Lung (tissue), 12 donors: ENCODE measurements around the gene SLAIN2. TPM values are rescaled to one million over a fixed set of nuclear protein-coding genes. Genes with fewer than 3 reads are reported as not detected.

Experiments used
- ATAC-seq: fragments of 200-7000 bp; cut with Tn5 transposase; one replicate; pipeline ENCODE4 v1.9.1; 2020; ENCODE audit warnings: moderate number of reproducible peaks; ENCODE audit not compliant: insufficient read depth, low FRiP score
- DNase-seq, 3 donors: peaks; one replicate each; pipeline ENCODE4 v3.0.0-alpha.2; 2013 to 2017
- H3K27ac ChIP-seq, 2 donors: one replicate each; pipeline ENCODE4 v1.5.1; 2013; ENCODE audit warnings: mild to moderate bottlenecking in 2 of 2, moderate library complexity in 2 of 2, control low read depth in 1 of 2, inconsistent platforms in 1 of 2, low read depth in 1 of 2, low read length in 1 of 2
- H3K27me3 ChIP-seq, 3 donors: one replicate each; pipeline ENCODE4 v1.5.1; 2013; ENCODE audit warnings: low read length in 2 of 3; ENCODE audit not compliant: control insufficient read depth in 3 of 3, insufficient read depth in 3 of 3
- H3K36me3 ChIP-seq, 4 donors: one replicate each; pipeline ENCODE4 v1.5.1; 2013; ENCODE audit warnings: low read length in 4 of 4, mild to moderate bottlenecking in 1 of 4, moderate library complexity in 1 of 4; ENCODE audit not compliant: control insufficient read depth in 4 of 4, insufficient read depth in 4 of 4
- H3K4me1 ChIP-seq, 5 donors: one replicate each; pipeline ENCODE4 v1.5.1; 2013; ENCODE audit warnings: low read length in 5 of 5, mild to moderate bottlenecking in 2 of 5, moderate library complexity in 1 of 5; ENCODE audit not compliant: control insufficient read depth in 5 of 5, insufficient read depth in 5 of 5
- H3K4me3 ChIP-seq: one replicate; pipeline ENCODE4 v1.5.1; 2013; ENCODE audit warnings: mild to moderate bottlenecking, control low read depth, moderate library complexity
- H3K9ac ChIP-seq, 2 donors: one replicate each; pipeline ENCODE4 v1.5.1; 2013; ENCODE audit warnings: low read length in 2 of 2, control low read depth in 1 of 2; ENCODE audit not compliant: insufficient read depth in 1 of 2
- H3K9me3 ChIP-seq, 4 donors: one replicate each; pipeline ENCODE4 v1.5.1; 2013; ENCODE audit warnings: low read length in 3 of 4, mild to moderate bottlenecking in 1 of 4, moderate library complexity in 1 of 4; ENCODE audit not compliant: control insufficient read depth in 4 of 4, insufficient read depth in 3 of 4
- WGBS, 2 donors: extraction: QIAGEN DNeasy Blood & Tissue Kit; methylation state at CpG; one replicate each; pipeline ENCODE4 v1.1.7; 2013; 5-methylcytosine and 5-hydroxymethylcytosine counted together
- polyA plus RNA-seq, 2 donors: library from polyadenylated mRNA; stranded (reverse); fragments of 200-250 nt; gene quantifications; one replicate each; pipeline ENCODE4 v1.2.1, GENCODE V29; 2013
- total RNA-seq, 2 donors: library from RNA; depleted of rRNA in 1 of 2; stranded (reverse); fragments of >200 nt in 1 of 2; gene quantifications; one replicate each; pipeline ENCODE4 v1.2.1, GENCODE V29; 2014 to 2021
- TF ChIP-seq, protein P1 (sequence below): IDR thresholded peaks from 2 replicates; pipeline ENCODE4 v1.5.1; 2012; ENCODE audit warnings: mild to moderate bottlenecking; ENCODE audit errors: control extremely low read depth, extremely low read depth
- donor health status: control.
- donor health status: control.
- donor health status: Bipolar disorder and iron deficiency.
- donor health status: healthy.
- donor health status: DM: yes; HTN: yes; CAD: no.

SLAIN2 gene
- total and polyA plus RNA-seq, 4 donors: 17.8 to 62.8 (median 42.0) TPM

DNA sequence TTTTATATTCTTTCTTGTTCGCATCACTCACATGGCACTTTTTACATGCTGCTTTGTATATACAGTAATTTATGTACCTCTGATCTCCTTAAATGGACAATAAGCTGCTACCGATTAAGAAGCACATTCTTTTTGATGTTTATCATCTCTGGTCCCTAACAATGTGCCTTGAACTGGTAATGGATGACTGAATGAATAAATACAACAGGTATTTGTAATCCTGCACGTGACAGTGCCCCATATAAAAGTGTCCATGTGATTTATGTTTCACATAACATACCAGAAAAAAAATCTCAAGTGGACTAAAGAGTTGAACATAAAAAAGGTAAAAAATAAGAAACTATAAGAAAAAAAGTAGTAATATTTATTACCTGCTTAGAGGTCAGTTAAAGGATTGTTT is 7.7 kb upstream of the SLAIN2 start:
- TF ChIP-seq, protein P1, sequence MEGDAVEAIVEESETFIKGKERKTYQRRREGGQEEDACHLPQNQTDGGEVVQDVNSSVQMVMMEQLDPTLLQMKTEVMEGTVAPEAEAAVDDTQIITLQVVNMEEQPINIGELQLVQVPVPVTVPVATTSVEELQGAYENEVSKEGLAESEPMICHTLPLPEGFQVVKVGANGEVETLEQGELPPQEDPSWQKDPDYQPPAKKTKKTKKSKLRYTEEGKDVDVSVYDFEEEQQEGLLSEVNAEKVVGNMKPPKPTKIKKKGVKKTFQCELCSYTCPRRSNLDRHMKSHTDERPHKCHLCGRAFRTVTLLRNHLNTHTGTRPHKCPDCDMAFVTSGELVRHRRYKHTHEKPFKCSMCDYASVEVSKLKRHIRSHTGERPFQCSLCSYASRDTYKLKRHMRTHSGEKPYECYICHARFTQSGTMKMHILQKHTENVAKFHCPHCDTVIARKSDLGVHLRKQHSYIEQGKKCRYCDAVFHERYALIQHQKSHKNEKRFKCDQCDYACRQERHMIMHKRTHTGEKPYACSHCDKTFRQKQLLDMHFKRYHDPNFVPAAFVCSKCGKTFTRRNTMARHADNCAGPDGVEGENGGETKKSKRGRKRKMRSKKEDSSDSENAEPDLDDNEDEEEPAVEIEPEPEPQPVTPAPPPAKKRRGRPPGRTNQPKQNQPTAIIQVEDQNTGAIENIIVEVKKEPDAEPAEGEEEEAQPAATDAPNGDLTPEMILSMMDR: no peak
- Histone ChIP-seq H3K9me3 (no peaks in the 10 kb centered on the region), H3K27me3 (no peaks in the 10 kb centered on the region), H3K27ac (no peak overlapping the region), H3K9ac (no peak overlapping the region), H3K4me1 (peaks cover 0 to 8% (median 3%) of the 10 kb centered on the region in 5 donors), H3K36me3 (no peaks in the 10 kb centered on the region), H3K4me3 (no peak overlapping the region)
- DNase-seq (no peak), ATAC-seq (no peak)
- WGBS, 2 donors: 69 to 84% methylated on average over 3 of the region's 3 CpGs

DNA sequence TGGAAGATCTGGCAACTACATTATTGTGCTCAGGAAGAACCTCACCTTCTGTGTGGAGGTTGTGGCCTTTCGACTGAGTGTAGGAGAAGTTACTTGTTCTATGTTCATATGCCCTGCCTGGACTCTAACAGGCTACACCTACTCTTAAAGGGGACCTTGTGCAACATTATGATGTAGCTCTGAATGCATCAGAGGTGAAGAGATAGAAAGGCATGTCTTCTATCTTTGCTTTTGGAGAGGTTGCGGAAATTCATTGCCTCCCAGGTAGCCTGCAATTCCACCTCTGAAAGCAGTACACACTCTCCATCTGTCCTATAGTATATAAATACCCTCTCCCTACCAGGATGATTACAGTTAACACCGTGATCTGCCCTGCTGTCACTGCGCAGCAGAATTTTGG is 7.1 kb upstream of the SLAIN2 start:
- 94 to 97% methylated on average over 4 of the region's 4 CpGs for WGBS, 2 donors
- no peak for ATAC-seq
- H3K4me3 ChIP-seq: no peak overlapping the region
- peaks cover 0 to 12% (median 3%) of the 10 kb centered on the region in 5 donors for H3K4me1 ChIP-seq
- no peak overlapping the region for H3K9ac ChIP-seq
- no peak for DNase-seq
- H3K27me3 ChIP-seq: no peaks in the 10 kb centered on the region
- no peak overlapping the region for H3K27ac ChIP-seq
- no peaks in the 10 kb centered on the region for H3K9me3 ChIP-seq
- H3K36me3 ChIP-seq: no peaks in the 10 kb centered on the region
- TF ChIP-seq, protein P1: no peak

DNA sequence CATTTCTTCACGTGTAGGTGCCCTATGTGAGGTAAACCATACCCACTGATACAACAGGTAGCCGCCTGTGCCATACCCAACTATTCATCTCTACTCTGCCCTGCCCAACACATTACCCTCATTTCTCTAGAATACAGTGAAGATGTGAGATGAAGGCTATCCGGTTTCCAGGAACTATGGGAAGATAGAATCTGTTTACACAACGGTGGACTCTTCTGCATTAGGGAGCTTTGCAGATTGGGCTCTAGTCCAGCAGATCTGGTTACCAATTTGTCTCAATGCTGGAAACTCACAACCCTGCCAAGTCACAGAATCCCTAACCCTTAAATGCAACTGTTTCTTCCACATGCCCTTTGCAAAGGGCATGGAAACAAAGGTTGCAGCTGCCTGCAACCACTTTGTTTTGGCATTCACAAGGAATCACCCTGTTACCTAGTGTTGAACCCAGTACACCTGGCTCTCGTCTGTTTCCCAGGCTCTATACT is 6.4 kb upstream of the SLAIN2 start:
- Histone ChIP-seq H3K4me1 (peaks cover 0 to 19% (median 3%) of the 10 kb centered on the region in 5 donors), H3K36me3 (no peaks in the 10 kb centered on the region), H3K27me3 (no peaks in the 10 kb centered on the region), H3K9ac (no peak overlapping the region), H3K4me3 (no peak overlapping the region), H3K9me3 (no peaks in the 10 kb centered on the region), H3K27ac (no peak overlapping the region)
- TF ChIP-seq, protein P1: no peak
- DNase-seq: peak in 1 of 3 donors; percentile 60
- no peak for ATAC-seq
- 75 to 88% methylated on average over 5 of the region's 5 CpGs for WGBS, 2 donors

DNA sequence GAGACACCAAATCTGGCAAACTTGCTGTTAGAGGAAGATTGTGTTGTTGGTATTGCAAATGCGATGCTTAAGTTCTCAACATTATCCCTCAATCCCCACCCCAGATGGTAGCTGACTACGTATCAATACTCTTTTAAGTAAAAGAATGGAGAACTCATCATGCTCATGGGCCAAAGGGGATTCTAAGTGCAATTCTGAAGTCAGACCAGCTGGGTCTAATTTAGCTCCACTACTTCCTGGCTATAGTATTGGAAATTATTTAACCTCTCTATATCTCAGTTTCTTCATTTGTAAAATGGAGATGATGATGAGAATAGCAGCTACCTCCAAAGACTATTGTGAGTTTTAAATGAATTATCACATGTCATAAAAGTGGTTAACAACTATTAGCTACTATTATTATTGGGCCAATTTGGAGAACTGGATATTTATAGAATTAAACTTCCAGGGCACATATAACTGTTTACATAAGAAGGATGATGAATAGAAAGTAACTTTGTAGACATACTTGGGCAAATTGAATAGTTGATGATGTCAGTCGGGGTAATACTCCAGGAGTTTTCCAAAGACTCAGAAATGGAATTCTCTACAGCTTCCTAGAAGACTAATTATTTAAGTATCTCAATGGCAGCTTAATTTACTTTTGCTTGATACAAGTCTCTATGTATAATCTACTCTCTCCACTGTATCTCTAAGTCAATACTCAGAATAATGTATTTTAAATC is 5.0 kb upstream of the SLAIN2 start:
- 96% methylated on average over 3 of the region's 3 CpGs for WGBS, 2 donors
- TF ChIP-seq, protein P1: no peak
- ATAC-seq: no peak
- Histone ChIP-seq H3K9ac (no peak overlapping the region), H3K9me3 (no peaks in the 10 kb centered on the region), H3K4me1 (peaks cover 0 to 25% (median 3%) of the 10 kb centered on the region in 5 donors), H3K27ac (no peak overlapping the region), H3K36me3 (no peaks in the 10 kb centered on the region), H3K27me3 (no peaks in the 10 kb centered on the region), H3K4me3 (no peak overlapping the region)
- DNase-seq: no peak
